IMR-90 (cell line): ENCODE data around the gene PIP4K2A. TPM values are rescaled to one million over a fixed set of nuclear protein-coding genes. Genes with fewer than 3 reads are reported as not detected.

Experiments used
- ATAC-seq: fragments of 200-7000 bp; cut with Tn5 transposase; 2 replicates; pipeline ENCODE4 v1.9.1; 2020; ENCODE audit warnings: low read depth, mild to moderate bottlenecking, moderate library complexity
- BruUV-seq: library from RNA; stranded (reverse); fragments of 400-500 nt; replicated peaks from 2 replicates; lab custom pipeline; 2021; lab: Mats Ljungman, UMichigan
- CTCF ChIA-PET: fragments of 300-600 bp; formaldehyde crosslinking; extraction: SDS; loops from one replicate; lab custom pipeline; 2021; ENCODE audit warnings: antibody characterized with exemption; lab: Yijun Ruan, JAX
- POLR2A ChIA-PET: fragments of 300-600 bp; sonication (Branson Sonifier 250); formaldehyde crosslinking; loops from one replicate; lab custom pipeline; 2022; ENCODE audit warnings: antibody characterized with exemption; ENCODE audit not compliant: unreplicated experiment; lab: Charles Lee
- DNase-seq: peaks from one replicate; pipeline ENCODE4 v3.0.0; 2013
- H2AFZ ChIP-seq: replicated peaks from 2 replicates; pipeline ENCODE3; 2013; ENCODE audit warnings: low read length, mild to moderate bottlenecking; ENCODE audit not compliant: poor library complexity
- H2AK5ac ChIP-seq: 2 replicates; pipeline ENCODE4 v1.6.1; 2013; ENCODE audit warnings: low read depth, low read length, inconsistent platforms
- H2AK9ac ChIP-seq: replicated peaks from 2 replicates; pipeline ENCODE3; 2013; ENCODE audit warnings: mild to moderate bottlenecking, low read depth, low read length, moderate library complexity; ENCODE audit not compliant: poor library complexity
- H2BK120ac ChIP-seq: 2 replicates; pipeline ENCODE4 v1.6.1; 2013; ENCODE audit warnings: low read depth, low read length, inconsistent platforms
- H2BK15ac ChIP-seq: 3 replicates; pipeline ENCODE4 v1.6.1; 2013; ENCODE audit warnings: low read depth, low read length, inconsistent platforms
- H2BK20ac ChIP-seq: 2 replicates; pipeline ENCODE4 v1.6.1; 2013; ENCODE audit warnings: low read depth, mild to moderate bottlenecking, inconsistent platforms, low read length, moderate library complexity
- H2BK5ac ChIP-seq: 2 replicates; pipeline ENCODE4 v1.6.1; 2013; ENCODE audit warnings: mild to moderate bottlenecking, low read depth, low read length, inconsistent platforms; ENCODE audit not compliant: poor library complexity, severe bottlenecking
- H3K14ac ChIP-seq: replicated peaks from 2 replicates; pipeline ENCODE4 v1.6.1; 2013; ENCODE audit warnings: low read depth, low read length, inconsistent platforms
- H3K18ac ChIP-seq: 2 replicates; pipeline ENCODE4 v1.6.1; 2013; ENCODE audit warnings: low read depth, low read length, control low read depth
- H3K23ac ChIP-seq: 2 replicates; pipeline ENCODE4 v1.6.1; 2013; ENCODE audit warnings: low read depth, low read length, inconsistent platforms
- H3K27ac ChIP-seq: 2 replicates; pipeline ENCODE4 v1.5.1; 2013; ENCODE audit warnings: mild to moderate bottlenecking, control low read depth, low read length; ENCODE audit not compliant: insufficient read depth
- H3K27me3 ChIP-seq: 2 replicates; pipeline ENCODE4 v1.6.1; 2013; ENCODE audit warnings: low read length; ENCODE audit not compliant: control insufficient read depth, insufficient read depth
- H3K36me3 ChIP-seq: 2 replicates; pipeline ENCODE4 v1.6.1; 2013; ENCODE audit warnings: low read length, mixed read lengths; ENCODE audit not compliant: control insufficient read depth, insufficient read depth
- H3K4ac ChIP-seq: 2 replicates; pipeline ENCODE4 v1.6.1; 2013; ENCODE audit warnings: low read depth, low read length, inconsistent platforms
- H3K4me1 ChIP-seq: 2 replicates; pipeline ENCODE4 v1.6.1; 2013; ENCODE audit warnings: low read length, mixed read lengths; ENCODE audit not compliant: control insufficient read depth, insufficient read depth
- H3K4me2 ChIP-seq: 2 replicates; pipeline ENCODE4 v1.6.1; 2013; ENCODE audit warnings: low read depth, mild to moderate bottlenecking, control low read depth, low read length, moderate library complexity
- H3K4me3 ChIP-seq: 2 replicates; pipeline ENCODE4 v1.5.1; 2013; ENCODE audit warnings: low read depth, mild to moderate bottlenecking, control low read depth, low read length, moderate library complexity; ENCODE audit not compliant: insufficient read depth
- H3K56ac ChIP-seq: 2 replicates; pipeline ENCODE4 v1.6.1; 2013; ENCODE audit warnings: low read length, inconsistent platforms; ENCODE audit not compliant: insufficient read depth; ENCODE audit errors: extremely low read depth
- H3K79me1 ChIP-seq, 2 experiments: 2 replicates each; pipeline ENCODE4 v1.6.1; 2013; ENCODE audit warnings: low read length in 2 of 2, inconsistent platforms in 1 of 2, low read depth in 1 of 2
- H3K9ac ChIP-seq: 2 replicates; pipeline ENCODE4 v1.6.1; 2013; ENCODE audit warnings: low read depth, low read length, control low read depth
- H3K9me1 ChIP-seq: 2 replicates; pipeline ENCODE4 v1.6.1; 2013; ENCODE audit warnings: low read length, inconsistent platforms; ENCODE audit not compliant: insufficient read depth
- H3K9me3 ChIP-seq: 2 replicates; pipeline ENCODE4 v1.6.1; 2013; ENCODE audit warnings: low read length; ENCODE audit not compliant: control insufficient read depth, insufficient read depth
- H4K20me1 ChIP-seq: 2 replicates; pipeline ENCODE4 v1.6.1; 2013; ENCODE audit warnings: low read length, inconsistent platforms; ENCODE audit not compliant: insufficient read depth
- H4K5ac ChIP-seq: 2 replicates; pipeline ENCODE4 v1.6.1; 2013; ENCODE audit warnings: mild to moderate bottlenecking, low read depth, low read length, control low read depth
- H4K8ac ChIP-seq, 2 experiments: 2 replicates each; pipeline ENCODE4 v1.6.1; 2013; ENCODE audit warnings: low read depth in 2 of 2, low read length in 2 of 2, control low read depth in 1 of 2, inconsistent platforms in 1 of 2
- H4K91ac ChIP-seq: 2 replicates; pipeline ENCODE4 v1.6.1; 2013; ENCODE audit warnings: low read depth, low read length, inconsistent platforms; ENCODE audit not compliant: insufficient read depth
- FOS ChIP-seq: fragments of 150-350 bp; IDR thresholded peaks from 2 replicates; pipeline ENCODE4 v1.6.1; 2016; ENCODE audit warnings: low read depth, low read length
- MAFK ChIP-seq: IDR thresholded peaks from 2 replicates; pipeline ENCODE4 v1.6.1; 2012; ENCODE audit warnings: low read depth, low read length, improper control_type of control experiment
- POLR2A ChIP-seq: IDR thresholded peaks from 2 replicates; pipeline ENCODE4 v1.6.1; 2012; ENCODE audit warnings: mild to moderate bottlenecking, low read depth, low read length
- WGBS, 2 experiments: methylation state at CpG; one replicate each; pipeline versions ENCODE4 v1.1.5 to v1.1.7; 2013; ENCODE audit warnings: missing lambda C conversion rate in 2 of 2; ENCODE audit not compliant: insufficient read length in 1 of 2; ENCODE audit errors: extremely low coverage in 2 of 2; 5-methylcytosine and 5-hydroxymethylcytosine counted together
- dilution Hi-C: fragments of 300-500 bp; cut with HindIII; formaldehyde crosslinking; loops from one replicate; pipeline ENCODE4 v1.14.3; 2018; ENCODE audit warnings: low sequenced_read_pairs; ENCODE audit not compliant: unreplicated experiment
- in situ Hi-C: fragments of 300-500 bp; cut with MboI; formaldehyde crosslinking; loops from 3 replicates; pipeline ENCODE4 v1.14.3; 2019; ENCODE audit warnings: low sequenced_read_pairs, inconsistent platforms, mixed read lengths
- intact Hi-C: fragments of 100-400 bp; cut with micrococcal nuclease; formaldehyde crosslinking; loops from 2 replicates; pipeline ENCODE4 v1.10.0; 2022
- polyA plus RNA-seq, 3 experiments: library from polyadenylated mRNA; depleted of rRNA; stranded (reverse); fragments of >200 nt; gene quantifications; 2 replicates each; pipeline ENCODE4 v1.2.3, GENCODE V29; 2012; ENCODE audit warnings: low replicate concordance in 1 of 3
- total RNA-seq: library from RNA; depleted of rRNA; stranded (reverse); fragments of >200 nt; gene quantifications from 2 replicates; pipeline ENCODE4 v1.2.3, GENCODE V29; 2012

Gene PIP4K2A
- total and polyA plus RNA-seq, 2 of the 4 experiments (the other 2 are of a cell fraction): 9.8 to 18.1 TPM

- Histone ChIP-seq H4K8ac (no peak overlapping the region), H2BK20ac (no peak overlapping the region), H3K9me1 (peaks cover 2% of the 10 kb centered on the region; the same call in 1 of the 2 replicates), H3K18ac (no peak overlapping the region), H3K4ac (no peak overlapping the region), H4K91ac (no peak overlapping the region), H2AK9ac (no peak overlapping the region), H3K4me1 (peaks cover 3% of the 10 kb centered on the region; the same call in 1 of the 2 replicates), H3K23ac (no peak overlapping the region), H3K9ac (no peak overlapping the region), H3K27me3 (no peaks in the 10 kb centered on the region), H3K27ac (no peak overlapping the region), H3K56ac (no peak overlapping the region), H3K36me3 (peaks cover 12% of the 10 kb centered on the region), H3K14ac (no peak overlapping the region), H3K4me3 (no peak overlapping the region), H2BK5ac (no peak overlapping the region), H4K5ac (no peak overlapping the region), H2AK5ac (no peak overlapping the region), H2BK15ac (no peak overlapping the region), H3K4me2 (no peak overlapping the region), H2AFZ (no peak overlapping the region), H4K20me1 (peaks cover 4% of the 10 kb centered on the region), H3K79me1 (peaks cover 0 to 19% of the 10 kb centered on the region in 2 experiments; a peak in 3 of 4 replicates), H3K9me3 (no peaks in the 10 kb centered on the region), H2BK120ac (no peak overlapping the region)
- WGBS, 2 experiments: 83% methylated on average over 2 of the region's 7 CpGs; no CpG with 5 or more reads in 1 of the 2 experiments
- no peak for ATAC-seq
- dilution Hi-C loops: no loop called here
- no TSS peak for BruUV-seq
- intact Hi-C loops: loop anchor here (10.0 kb wide), 1 partner anchor 265 kb away; no protein-coding TSS in a partner anchor
- ChIA-PET POLR2A (no interaction called here), CTCF (no interaction called here)
- in situ Hi-C loops: loop anchor here (10.0 to 25.0 kb wide), 2 partner anchors 232 to 405 kb away; no protein-coding TSS in a partner anchor
- TF ChIP-seq MAFK: no peak
- TF ChIP-seq FOS: no peak
- no peak for TF ChIP-seq POLR2A
- no peak for DNase-seq
These were observed 134.6 kb downstream of the PIP4K2A start for GRCh38 chr10:22579826-22580225.
